Measurements from ENCODE around the gene ZNF664. TPM values are rescaled to one million over a fixed set of nuclear protein-coding genes. Genes with fewer than 3 reads are reported as not detected.

ZNF664 gene
- total and polyA plus RNA-seq, 8 donors: 23.0 to 72.7 (median 56.7) TPM

- Histone ChIP-seq H3K27ac (no peak overlapping the region), H3K27me3 (no peaks in the 10 kb centered on the region), H3K9me3 (no peaks in the 10 kb centered on the region), H3K4me1 (no peaks in the 10 kb centered on the region), H3K4me3 (no peak overlapping the region), H3K36me3 (no peaks in the 10 kb centered on the region)
- WGBS, 2 donors: 82% methylated on average over 5 of the region's 5 CpGs
- intact Hi-C loops (cut with DNase I): no loop called here
- ATAC-seq (no peak), DNase-seq (no peak), FAIRE-seq (no peak)
- TF ChIP-seq, protein P1, sequence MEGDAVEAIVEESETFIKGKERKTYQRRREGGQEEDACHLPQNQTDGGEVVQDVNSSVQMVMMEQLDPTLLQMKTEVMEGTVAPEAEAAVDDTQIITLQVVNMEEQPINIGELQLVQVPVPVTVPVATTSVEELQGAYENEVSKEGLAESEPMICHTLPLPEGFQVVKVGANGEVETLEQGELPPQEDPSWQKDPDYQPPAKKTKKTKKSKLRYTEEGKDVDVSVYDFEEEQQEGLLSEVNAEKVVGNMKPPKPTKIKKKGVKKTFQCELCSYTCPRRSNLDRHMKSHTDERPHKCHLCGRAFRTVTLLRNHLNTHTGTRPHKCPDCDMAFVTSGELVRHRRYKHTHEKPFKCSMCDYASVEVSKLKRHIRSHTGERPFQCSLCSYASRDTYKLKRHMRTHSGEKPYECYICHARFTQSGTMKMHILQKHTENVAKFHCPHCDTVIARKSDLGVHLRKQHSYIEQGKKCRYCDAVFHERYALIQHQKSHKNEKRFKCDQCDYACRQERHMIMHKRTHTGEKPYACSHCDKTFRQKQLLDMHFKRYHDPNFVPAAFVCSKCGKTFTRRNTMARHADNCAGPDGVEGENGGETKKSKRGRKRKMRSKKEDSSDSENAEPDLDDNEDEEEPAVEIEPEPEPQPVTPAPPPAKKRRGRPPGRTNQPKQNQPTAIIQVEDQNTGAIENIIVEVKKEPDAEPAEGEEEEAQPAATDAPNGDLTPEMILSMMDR (IDR thresholded peaks at IDR 0.05): no peak
Observed at GRCh38 chr12:123962513-123962912, 10.5 kb upstream of the ZNF664 start.

DNA sequence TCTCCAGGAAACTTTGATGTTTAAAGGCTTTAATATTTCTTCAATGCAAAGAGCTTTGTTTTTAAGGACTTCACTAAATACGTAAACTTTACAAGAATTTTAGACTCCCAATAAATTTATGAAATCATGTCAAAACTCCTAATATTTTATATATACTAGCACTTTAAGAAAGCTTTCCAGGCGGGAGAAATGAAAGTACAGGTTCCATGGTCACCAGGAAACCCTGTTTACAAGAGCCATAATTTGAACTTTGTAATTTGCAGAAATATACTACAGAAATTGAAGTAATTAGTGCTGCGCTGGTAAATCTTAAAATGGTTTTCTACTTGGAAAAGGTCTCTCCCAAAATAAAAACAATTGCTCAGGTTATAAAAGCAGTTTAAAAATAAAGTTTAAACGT is 9.2 kb upstream of the ZNF664 start:
- 86 to 89% methylated on average over 4 of the region's 4 CpGs for WGBS, 2 donors
- DNase-seq (no peak), FAIRE-seq (no peak), ATAC-seq (no peak)
- H3K9me3 ChIP-seq: no peaks in the 10 kb centered on the region
- H3K4me3 ChIP-seq: no peak overlapping the region
- H3K36me3 ChIP-seq: no peaks in the 10 kb centered on the region
- intact Hi-C loops (cut with DNase I): no loop called here
- TF ChIP-seq, protein P1 (IDR thresholded peaks at IDR 0.05): no peak
- no peaks in the 10 kb centered on the region for H3K4me1 ChIP-seq
- no peak overlapping the region for H3K27ac ChIP-seq
- H3K27me3 ChIP-seq: no peaks in the 10 kb centered on the region

DNA sequence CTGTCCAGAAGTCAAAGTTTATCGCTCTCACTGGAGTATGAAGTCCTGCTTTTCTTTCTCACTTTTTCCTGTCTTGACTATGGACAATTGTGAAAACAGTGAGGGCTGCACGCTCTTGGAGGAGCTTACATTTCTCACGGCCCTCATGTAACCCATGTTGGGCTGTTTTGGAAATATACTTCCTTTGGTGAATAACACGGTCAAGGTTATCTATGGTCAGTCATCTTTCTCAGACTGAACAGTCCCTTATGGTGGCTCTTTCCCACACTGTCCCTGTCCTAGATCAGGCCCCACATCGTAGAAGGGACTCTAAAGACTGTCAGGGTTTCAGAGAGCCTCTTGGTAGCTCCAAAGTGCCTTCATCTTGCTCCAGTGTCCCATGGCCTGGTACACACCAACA is 7.6 kb upstream of the ZNF664 start:
- ATAC-seq: no peak
- WGBS, 2 donors: 64 to 76% methylated on average over 5 of the region's 5 CpGs

GRCh38 chr12:123966596-123966995 is 6.4 kb upstream of the ZNF664 start:
- Histone ChIP-seq H3K27ac (no peak overlapping the region), H3K4me1 (peaks cover 0 to 10% (median 0%) of the 10 kb centered on the region in 3 donors), H3K4me3 (no peak overlapping the region), H3K27me3 (no peaks in the 10 kb centered on the region), H3K9me3 (no peaks in the 10 kb centered on the region), H3K36me3 (no peaks in the 10 kb centered on the region)
- ATAC-seq (no peak), DNase-seq (no peak), FAIRE-seq (no peak)
- intact Hi-C loops (cut with DNase I): no loop called here
- TF ChIP-seq, protein P1 (IDR thresholded peaks at IDR 0.05): no peak
- WGBS, 2 donors: 70 to 86% methylated on average over 3 of the region's 3 CpGs

More for the DNA sequence above, 7.6 kb upstream of the ZNF664 start:
- Histone ChIP-seq H3K27ac (no peak overlapping the region), H3K4me1 (peaks cover 0 to under 1% (median 0%) of the 10 kb centered on the region in 3 donors), H3K27me3 (no peaks in the 10 kb centered on the region), H3K9me3 (no peaks in the 10 kb centered on the region), H3K36me3 (no peaks in the 10 kb centered on the region), H3K4me3 (no peak overlapping the region)
- TF ChIP-seq, protein P1 (IDR thresholded peaks at IDR 0.05): no peak
- intact Hi-C loops (cut with DNase I): no loop called here
- FAIRE-seq (no peak), DNase-seq (no peak)

- Histone ChIP-seq H3K27ac (no peak overlapping the region), H3K27me3 (no peaks in the 10 kb centered on the region), H3K4me3 (no peak overlapping the region), H3K9me3 (no peaks in the 10 kb centered on the region), H3K4me1 (peaks cover 0 to 10% (median 0%) of the 10 kb centered on the region in 3 donors), H3K36me3 (no peaks in the 10 kb centered on the region)
- TF ChIP-seq, protein P1 (IDR thresholded peaks at IDR 0.05): no peak
- ATAC-seq (no peak), FAIRE-seq (no peak), DNase-seq (no peak)
- WGBS, 2 donors: 84 to 85% methylated on average over 8 of the region's 8 CpGs
- intact Hi-C loops (cut with DNase I): no loop called here
Observed at GRCh38 chr12:123967121-123967586, 5.9 kb upstream of the ZNF664 start.

Measured in pancreas (tissue), 10 donors.